Activated T-cell treated with anti-CD3 and anti-CD28 coated beads, Interleukin-2, amount 50 U/mL, for 1 hour (primary cell): Measurements from ENCODE around the gene AP3B1.
"Not testable (repeated sequence)": the region's sequence is repeated elsewhere in the genome, so short reads cannot be mapped to it uniquely, and the experiment has no call there.

ENCODE experiments used
- DNase-seq: peaks from one replicate; pipeline ENCODE4 v3.0.0-alpha.2; 2020

Gene AP3B1

GRCh38 chr5:78137290-78137689, 157.2 kb downstream of the AP3B1 start:
- DNase-seq = no peak

GRCh38 chr5:78133423-78133822, 161.1 kb downstream of the AP3B1 start:
- DNase-seq = no peak

GRCh38 chr5:78132507-78132906, 162.0 kb downstream of the AP3B1 start:
- DNase-seq = no peak

GRCh38 chr5:78129597-78129996, 164.9 kb downstream of the AP3B1 start:
- no peak for DNase-seq

GRCh38 chr5:78127875-78128274, 166.6 kb downstream of the AP3B1 start:
- DNase-seq = no peak

GRCh38 chr5:78126536-78126935, 168.0 kb downstream of the AP3B1 start:
- no peak for DNase-seq

GRCh38 chr5:78116167-78116566, 178.3 kb downstream of the AP3B1 start:
- no peak for DNase-seq

GRCh38 chr5:78113689-78114264, 180.7 kb downstream of the AP3B1 start:
- no peak for DNase-seq

GRCh38 chr5:78112931-78113330, 181.6 kb downstream of the AP3B1 start:
- no peak for DNase-seq

- no peak for DNase-seq
These were observed 184.6 kb downstream of the AP3B1 start for GRCh38 chr5:78109891-78110324.

- DNase-seq = no peak
These were observed 185.9 kb downstream of the AP3B1 start for GRCh38 chr5:78108564-78108963.

- DNase-seq = no peak
These were observed 191.1 kb downstream of the AP3B1 start for GRCh38 chr5:78103232-78103918.

- no peak for DNase-seq
These were observed 192.0 kb downstream of the AP3B1 start for GRCh38 chr5:78102500-78102899.

GRCh38 chr5:78095125-78095524, 199.4 kb downstream of the AP3B1 start:
- no peak for DNase-seq

- DNase-seq = no peak
These were observed 204.5 kb downstream of the AP3B1 start for GRCh38 chr5:78090002-78090401.

GRCh38 chr5:78078858-78079257, 215.6 kb downstream of the AP3B1 start:
- DNase-seq = no peak

GRCh38 chr5:78077369-78078068, 217.0 kb downstream of the AP3B1 start:
- DNase-seq = no peak

GRCh38 chr5:78076351-78076750, 218.1 kb downstream of the AP3B1 start:
- DNase-seq = no peak

- no peak for DNase-seq
These were observed 219.2 kb downstream of the AP3B1 start for GRCh38 chr5:78075301-78075700.

- not testable (repeated sequence) for DNase-seq
These were observed 223.8 kb downstream of the AP3B1 start for GRCh38 chr5:78070691-78071090.

GRCh38 chr5:78067581-78067980, 226.9 kb downstream of the AP3B1 start:
- DNase-seq = not testable (repeated sequence)

- not testable (repeated sequence) for DNase-seq
These were observed 227.8 kb downstream of the AP3B1 start for GRCh38 chr5:78066722-78067121.

- no peak for DNase-seq
These were observed 228.8 kb downstream of the AP3B1 start for GRCh38 chr5:78065663-78066062.

GRCh38 chr5:78064941-78065472, 229.5 kb downstream of the AP3B1 start:
- no peak for DNase-seq
